Tibial artery (tissue), 4 donors: ENCODE results near the gene BDKRB2.

Experiments used
- DNase-seq, 2 donors: peaks; one replicate each; pipeline ENCODE4 v3.0.0-alpha.2; 2019
- H3K27ac ChIP-seq, 2 donors: fragments of 200-600 bp; sonication (generic) in 1 of 2; 1 replicate in 1 of 2; 2 replicates in 1 of 2; pipeline ENCODE4 v1.5.1; 2018 to 2019; ENCODE audit warnings: mild to moderate bottlenecking in 1 of 2
- H3K27me3 ChIP-seq, 2 donors: fragments of 200-600 bp; sonication (generic) in 1 of 2; one replicate each; pipeline versions ENCODE4 v1.5.1 to v1.6.0; 2016 to 2019
- H3K36me3 ChIP-seq, 3 donors: fragments of 200-600 bp; sonication (generic) in 2 of 3; one replicate each; pipeline ENCODE4 v1.5.1; 2016 to 2019; ENCODE audit warnings: mild to moderate bottlenecking in 2 of 3
- H3K4me1 ChIP-seq, 4 donors: fragments of 200-600 bp; sonication (generic) in 2 of 4; 1 replicate in 3 of 4; 2 replicates in 1 of 4; pipeline ENCODE4 v1.5.1; 2016 to 2019
- H3K4me3 ChIP-seq, 2 donors: fragments of 200-600 bp; sonication (generic) in 1 of 2; 1 replicate in 1 of 2; 2 replicates in 1 of 2; pipeline ENCODE4 v1.5.1; 2018 to 2019; ENCODE audit warnings: mild to moderate bottlenecking in 2 of 2
- H3K9me3 ChIP-seq, 3 donors: fragments of 200-600 bp; sonication (generic) in 1 of 3; one replicate each; pipeline ENCODE4 v1.5.1; 2016 to 2019
- intact Hi-C: fragments of 100-400 bp; cut with DNase I; formaldehyde crosslinking; loops from one replicate; pipeline ENCODE4 v1.15.0; 2023; ENCODE audit warnings: low total_unique reads
- TF ChIP-seq, protein P1 (sequence below), 2 experiments: fragments of 200-600 bp in 1 of 2; fragments of 450-650 bp in 1 of 2; IDR thresholded peaks; one replicate each; pipeline ENCODE4 v1.5.1; 2017 to 2019; ENCODE audit warnings: antibody characterized with exemption in 2 of 2, mild to moderate bottlenecking in 1 of 2, moderate library complexity in 1 of 2

Gene BDKRB2

DNA sequence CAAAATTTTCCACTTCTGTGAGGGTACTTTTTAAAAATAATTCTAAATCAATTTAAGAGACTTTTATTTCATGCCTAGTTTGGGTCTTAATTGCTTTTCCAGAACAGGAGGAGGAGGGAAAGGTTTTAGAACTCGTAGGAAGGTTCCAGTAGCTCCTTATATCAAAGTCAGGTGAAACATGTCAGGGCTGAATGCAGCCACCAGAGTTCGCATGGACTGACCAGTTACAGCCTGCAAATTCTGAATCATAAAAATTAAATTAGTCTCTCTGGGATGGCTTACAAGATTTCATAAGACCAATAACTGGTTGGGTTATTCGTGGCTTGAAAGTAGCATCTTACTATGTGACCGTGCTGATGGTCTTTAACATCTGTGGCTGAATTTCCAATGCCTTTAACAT lies 51.8 kb downstream of the BDKRB2 start:
- TF ChIP-seq, protein P1, sequence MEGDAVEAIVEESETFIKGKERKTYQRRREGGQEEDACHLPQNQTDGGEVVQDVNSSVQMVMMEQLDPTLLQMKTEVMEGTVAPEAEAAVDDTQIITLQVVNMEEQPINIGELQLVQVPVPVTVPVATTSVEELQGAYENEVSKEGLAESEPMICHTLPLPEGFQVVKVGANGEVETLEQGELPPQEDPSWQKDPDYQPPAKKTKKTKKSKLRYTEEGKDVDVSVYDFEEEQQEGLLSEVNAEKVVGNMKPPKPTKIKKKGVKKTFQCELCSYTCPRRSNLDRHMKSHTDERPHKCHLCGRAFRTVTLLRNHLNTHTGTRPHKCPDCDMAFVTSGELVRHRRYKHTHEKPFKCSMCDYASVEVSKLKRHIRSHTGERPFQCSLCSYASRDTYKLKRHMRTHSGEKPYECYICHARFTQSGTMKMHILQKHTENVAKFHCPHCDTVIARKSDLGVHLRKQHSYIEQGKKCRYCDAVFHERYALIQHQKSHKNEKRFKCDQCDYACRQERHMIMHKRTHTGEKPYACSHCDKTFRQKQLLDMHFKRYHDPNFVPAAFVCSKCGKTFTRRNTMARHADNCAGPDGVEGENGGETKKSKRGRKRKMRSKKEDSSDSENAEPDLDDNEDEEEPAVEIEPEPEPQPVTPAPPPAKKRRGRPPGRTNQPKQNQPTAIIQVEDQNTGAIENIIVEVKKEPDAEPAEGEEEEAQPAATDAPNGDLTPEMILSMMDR (IDR thresholded peaks at IDR 0.05): no peak

DNA sequence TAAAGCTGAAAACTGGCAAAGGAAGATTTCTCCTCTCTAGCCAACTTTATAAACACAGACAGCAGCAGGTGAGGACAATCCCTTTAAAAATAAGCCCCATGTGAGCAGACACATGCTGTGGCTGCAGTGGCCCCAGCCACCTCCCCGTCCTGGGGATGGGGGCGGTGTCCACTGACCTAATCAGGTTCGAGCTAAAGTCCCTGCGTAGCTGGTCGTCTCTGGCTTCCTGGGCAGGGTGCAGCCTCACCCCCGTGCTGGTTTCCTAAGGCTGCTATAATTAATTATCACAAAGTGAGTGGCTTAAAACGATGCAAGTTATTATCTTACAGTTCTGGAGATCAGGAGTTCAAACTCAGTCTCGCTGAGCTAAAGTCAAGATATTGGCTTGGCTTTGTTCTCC lies 52.4 kb downstream of the BDKRB2 start:
- intact Hi-C loops: no loop called here
- H3K4me1 ChIP-seq: no peaks in the 10 kb centered on the region
- peak in 1 of 2 donors; percentile 27 for DNase-seq
- no peak overlapping the region for H3K27ac ChIP-seq
- peaks cover 0 to 32% of the 10 kb centered on the region in 2 donors for H3K27me3 ChIP-seq
- no peak overlapping the region for H3K4me3 ChIP-seq
- TF ChIP-seq, protein P1 (IDR thresholded peaks at IDR 0.05): no peak
- H3K36me3 ChIP-seq: no peaks in the 10 kb centered on the region
- H3K9me3 ChIP-seq: peaks cover 0 to 13% (median 11%) of the 10 kb centered on the region in 3 donors

More for the DNA sequence above, 51.8 kb downstream of the BDKRB2 start:
- DNase-seq: no peak
- Histone ChIP-seq H3K36me3 (no peaks in the 10 kb centered on the region), H3K27me3 (peaks cover 0 to 32% of the 10 kb centered on the region in 2 donors), H3K9me3 (peaks cover 0 to 13% (median 11%) of the 10 kb centered on the region in 3 donors), H3K4me3 (no peak overlapping the region), H3K4me1 (no peaks in the 10 kb centered on the region), H3K27ac (no peak overlapping the region)
- intact Hi-C loops: no loop called here

DNA sequence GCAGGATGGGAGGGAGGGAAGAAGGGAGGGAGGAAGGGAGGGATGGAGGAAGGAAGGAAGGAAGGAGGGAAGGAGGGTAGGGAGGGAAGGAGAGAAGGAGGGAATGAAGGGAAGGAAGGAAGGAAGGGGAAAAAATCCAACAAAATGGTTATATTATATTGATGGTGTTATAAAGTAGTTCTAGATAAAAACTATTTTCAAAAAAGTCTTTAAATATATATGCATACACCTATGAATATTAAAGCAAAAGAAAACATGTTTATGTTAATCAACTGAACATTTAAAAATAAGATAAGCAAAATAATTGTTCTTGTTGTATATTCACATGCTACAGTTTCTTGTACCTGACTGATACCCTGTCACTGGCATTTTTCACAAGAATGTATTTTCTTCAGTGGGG lies 53.3 kb downstream of the BDKRB2 start:
- H3K4me3 ChIP-seq: no peak overlapping the region
- peaks cover 0 to 13% (median 11%) of the 10 kb centered on the region in 3 donors for H3K9me3 ChIP-seq
- H3K27me3 ChIP-seq: peaks cover 0 to 26% of the 10 kb centered on the region in 2 donors
- intact Hi-C loops: no loop called here
- TF ChIP-seq, protein P1 (IDR thresholded peaks at IDR 0.05): no peak
- H3K36me3 ChIP-seq: no peaks in the 10 kb centered on the region
- no peaks in the 10 kb centered on the region for H3K4me1 ChIP-seq
- H3K27ac ChIP-seq: no peak overlapping the region
- no peak for DNase-seq

DNA sequence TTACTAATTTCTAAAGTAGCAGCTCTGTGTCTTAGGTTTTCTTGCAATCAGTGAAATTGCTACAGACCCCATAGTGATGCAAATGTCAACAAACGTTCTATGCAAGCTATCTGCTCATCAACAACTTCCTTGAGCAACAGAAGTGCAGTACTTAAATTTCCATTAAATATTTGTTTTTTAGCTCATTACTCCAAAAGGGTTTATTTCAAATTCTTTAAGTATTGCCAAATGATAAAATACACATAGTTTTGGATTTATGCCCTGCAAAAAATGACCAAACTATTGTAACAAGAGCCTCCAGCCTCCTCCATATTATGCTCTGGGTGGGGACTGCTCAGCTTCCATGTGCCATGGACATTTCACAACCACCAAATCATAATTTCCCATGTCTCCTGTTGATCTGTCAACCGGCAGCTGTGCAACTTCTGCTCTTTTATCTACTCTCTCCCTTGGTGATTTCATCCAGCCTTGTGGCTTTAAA lies 55.7 kb downstream of the BDKRB2 start:
- no peaks in the 10 kb centered on the region for H3K4me1 ChIP-seq
- TF ChIP-seq, protein P1 (IDR thresholded peaks at IDR 0.05): no peak
- no peak overlapping the region for H3K27ac ChIP-seq
- no peaks in the 10 kb centered on the region for H3K36me3 ChIP-seq
- H3K27me3 ChIP-seq: peaks cover 0 to 14% of the 10 kb centered on the region in 2 donors
- intact Hi-C loops: no loop called here
- H3K9me3 ChIP-seq: peaks cover 0 to 13% (median 11%) of the 10 kb centered on the region in 3 donors
- no peak for DNase-seq
- no peak overlapping the region for H3K4me3 ChIP-seq

DNA sequence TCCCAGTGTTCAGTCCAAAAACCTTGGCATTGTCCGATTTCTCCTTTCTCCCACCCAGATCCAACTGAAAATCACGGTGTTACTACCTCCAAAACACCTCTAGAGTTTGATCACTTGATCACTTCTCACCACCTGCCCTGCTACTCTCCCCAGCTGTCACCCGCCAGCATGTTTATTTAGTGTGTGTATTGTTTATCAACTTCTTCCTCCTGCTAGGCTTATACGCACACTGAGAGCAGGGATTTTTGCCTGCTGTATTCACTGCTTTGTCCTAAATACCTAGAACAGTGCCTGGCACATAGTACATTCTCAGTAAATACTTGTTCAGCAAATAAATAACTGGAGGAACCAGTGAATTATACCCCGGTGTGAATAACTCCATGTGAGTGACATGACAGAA lies 56.4 kb downstream of the BDKRB2 start:
- Histone ChIP-seq H3K27me3 (peaks cover 0 to 10% of the 10 kb centered on the region in 2 donors), H3K4me3 (no peak overlapping the region), H3K4me1 (no peaks in the 10 kb centered on the region), H3K27ac (no peak overlapping the region), H3K9me3 (peaks cover 0 to 13% (median 11%) of the 10 kb centered on the region in 3 donors), H3K36me3 (no peaks in the 10 kb centered on the region)
- TF ChIP-seq, protein P1 (IDR thresholded peaks at IDR 0.05): no peak
- intact Hi-C loops: no loop called here
- no peak for DNase-seq
